ENCODE results near the gene VMA21. TPM values are rescaled to one million over a fixed set of nuclear protein-coding genes. Genes with fewer than 3 reads are reported as not detected.

Gene VMA21, protein sequence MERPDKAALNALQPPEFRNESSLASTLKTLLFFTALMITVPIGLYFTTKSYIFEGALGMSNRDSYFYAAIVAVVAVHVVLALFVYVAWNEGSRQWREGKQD
- total RNA-seq (10 to 100 TPM; 28.6 to 29.9 TPM), polyA plus RNA-seq (10 to 100 TPM; 40.1 to 47.2 TPM)

DNA sequence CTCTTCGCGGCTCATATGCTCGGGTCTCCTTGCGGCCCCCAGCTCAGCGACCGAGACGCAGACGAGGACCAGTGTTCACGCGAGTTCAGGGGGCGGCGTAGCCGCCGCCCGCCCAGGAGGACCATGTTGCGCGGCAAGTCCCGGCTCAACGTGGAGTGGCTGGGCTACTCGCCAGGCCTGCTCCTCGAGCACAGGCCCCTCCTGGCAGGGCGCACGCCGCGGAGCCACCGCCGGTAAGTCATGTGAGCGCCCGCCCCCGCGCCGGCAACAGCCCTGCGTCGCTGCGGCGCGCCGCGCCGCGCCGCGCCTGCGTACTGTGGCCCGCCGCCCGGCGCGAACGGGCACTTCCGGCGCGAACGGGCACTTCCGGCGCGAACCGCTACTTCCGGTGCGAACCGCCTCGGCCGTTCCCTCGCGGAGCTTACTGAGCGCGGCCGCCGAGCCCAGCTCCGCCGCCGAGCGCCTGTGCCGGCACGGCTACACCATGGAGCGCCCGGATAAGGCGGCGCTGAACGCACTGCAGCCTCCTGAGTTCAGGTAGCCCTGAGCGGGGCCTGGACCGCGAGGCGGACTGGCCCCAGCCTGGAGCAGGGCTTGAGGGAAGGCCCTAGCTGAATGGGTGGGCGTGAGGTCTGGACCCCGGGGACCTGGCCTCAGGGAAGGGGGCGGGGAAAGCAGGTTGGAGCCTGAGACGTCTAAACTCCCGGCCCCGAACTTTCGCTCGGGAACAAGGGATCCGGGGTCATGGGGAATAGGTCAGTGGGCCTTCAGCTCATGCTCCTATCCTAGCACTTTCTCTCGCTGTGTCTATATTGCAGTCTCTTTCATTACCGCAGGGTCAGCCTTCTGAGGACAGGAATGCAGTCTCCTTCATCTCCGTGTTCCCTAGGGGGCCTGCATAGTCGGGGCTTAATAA is at the start of gene VMA21:
VMA21 (plus strand) TSS at position 382 of the 916 bp plus-strand sequence; CDS start at position 485, 103 bp downstream.
- H3K4me1 Mint-ChIP-seq: peaks cover 40 to 83% (median 52%) of the 10 kb centered on the region in 4 donors
- peaks cover 68% of the 10 kb centered on the region for H3K4me1 ChIP-seq (ENCODE audit: insufficient read depth, low read length)

DNA sequence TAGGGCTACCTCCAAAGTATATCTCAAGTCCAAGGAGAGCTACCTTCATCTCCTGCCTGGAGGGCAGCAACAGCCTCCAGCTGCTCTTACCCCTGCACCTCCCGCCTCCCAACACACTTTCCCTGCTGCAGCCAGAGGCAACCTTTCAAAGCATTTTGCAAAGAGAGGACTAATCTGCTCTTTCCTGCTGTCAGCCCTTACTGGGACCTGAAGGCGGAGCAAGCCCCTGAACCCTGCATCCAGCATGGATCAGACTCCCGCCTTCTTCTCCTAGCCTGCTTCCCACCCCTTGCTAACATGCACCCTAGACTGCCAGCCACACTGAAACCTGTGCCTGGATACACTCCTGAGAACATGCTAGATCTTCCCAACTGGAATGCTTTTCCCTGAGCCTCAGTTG is 37.7 kb upstream of the VMA21 start:
- no peak overlapping the region for H3K27ac Mint-ChIP-seq
- peak overlapping the region in 1 of 8 donors; percentile 72 for H3K4me3 Mint-ChIP-seq
- Histone ChIP-seq H3K36me3 (ENCODE audit: insufficient read depth, low read length) (no peaks in the 10 kb centered on the region), H3K4me1 (ENCODE audit: insufficient read depth, low read length) (peaks cover 3% of the 10 kb centered on the region), H3K9me3 (ENCODE audit: control insufficient read depth in 1 of 2, low read length in 2 of 2) (no peaks in the 10 kb centered on the region), H3K4me3 (ENCODE audit: low read length in 2 of 2) (no peak overlapping the region), H3K27me3 (ENCODE audit: insufficient read depth, low read length) (no peaks in the 10 kb centered on the region), H3K27ac (ENCODE audit: low read depth, low read length) (no peak overlapping the region)
- H3K27me3 Mint-ChIP-seq: peaks cover 0 to 14% of the 10 kb centered on the region in 2 donors
- ChIA-PET CTCF (ENCODE audit: partially characterized antibody) (interaction anchor here (0.7 to 1.6 kb wide), 4 partner anchors 21 to 209 kb away, joined by 3 to 7 read pairs (median 5); partner anchors contain the start of gene VMA21), POLR2A (ENCODE audit: partially characterized antibody) (no interaction called here)
- DNase-seq: no peak
- no peaks in the 10 kb centered on the region for H3K36me3 Mint-ChIP-seq
- no peaks in the 10 kb centered on the region for H3K9me3 Mint-ChIP-seq
- intact Hi-C loops (cut with micrococcal nuclease): no loop called here
- H3K4me1 Mint-ChIP-seq: peaks cover 0 to 6% (median 0%) of the 10 kb centered on the region in 4 donors

More for the DNA sequence above, at the start of gene VMA21:
- Histone ChIP-seq H3K27me3 (ENCODE audit: insufficient read depth, low read length) (no peaks in the 10 kb centered on the region), H3K36me3 (ENCODE audit: insufficient read depth, low read length) (no peaks in the 10 kb centered on the region), H3K27ac (ENCODE audit: low read depth, low read length) (peak within 1 kb of the TSS; percentile 92), H3K9me3 (ENCODE audit: control insufficient read depth in 1 of 2, low read length in 2 of 2) (no peaks in the 10 kb centered on the region), H3K4me3 (ENCODE audit: low read length in 2 of 2) (peak within 1 kb of the TSS; percentile 76)
- DNase-seq: peak; percentile 81 to 86 (median 83)
- H3K4me3 Mint-ChIP-seq: peak within 1 kb of the TSS; percentile 82 to 92 (median 89)
- no peaks in the 10 kb centered on the region for H3K27me3 Mint-ChIP-seq
- peaks cover 0 to 13% of the 10 kb centered on the region in 2 donors for H3K36me3 Mint-ChIP-seq
- peak within 1 kb of the TSS; percentile 89 to 98 (median 97) for H3K27ac Mint-ChIP-seq
- H3K9me3 Mint-ChIP-seq: no peaks in the 10 kb centered on the region
- CTCF ChIA-PET (ENCODE audit: partially characterized antibody): interaction anchor here (1.2 kb wide), 1 partner anchor 37 kb away, joined by 6 read pairs; no protein-coding TSS in a partner anchor
- intact Hi-C loops (cut with micrococcal nuclease): loop anchor here (5.0 kb wide), 3 partner anchors 500 to 1765 kb away; partner anchors contain the start of genes CD99L2 and TMEM185A
- POLR2A ChIA-PET (ENCODE audit: partially characterized antibody): interaction anchor here (0.9 to 2.1 kb wide), 8 partner anchors 9 to 1457 kb away, joined by 3 to 9 read pairs (median 4); partner anchors contain the start of genes CD99L2, CETN2, MTMR1 and NSDHL

DNA sequence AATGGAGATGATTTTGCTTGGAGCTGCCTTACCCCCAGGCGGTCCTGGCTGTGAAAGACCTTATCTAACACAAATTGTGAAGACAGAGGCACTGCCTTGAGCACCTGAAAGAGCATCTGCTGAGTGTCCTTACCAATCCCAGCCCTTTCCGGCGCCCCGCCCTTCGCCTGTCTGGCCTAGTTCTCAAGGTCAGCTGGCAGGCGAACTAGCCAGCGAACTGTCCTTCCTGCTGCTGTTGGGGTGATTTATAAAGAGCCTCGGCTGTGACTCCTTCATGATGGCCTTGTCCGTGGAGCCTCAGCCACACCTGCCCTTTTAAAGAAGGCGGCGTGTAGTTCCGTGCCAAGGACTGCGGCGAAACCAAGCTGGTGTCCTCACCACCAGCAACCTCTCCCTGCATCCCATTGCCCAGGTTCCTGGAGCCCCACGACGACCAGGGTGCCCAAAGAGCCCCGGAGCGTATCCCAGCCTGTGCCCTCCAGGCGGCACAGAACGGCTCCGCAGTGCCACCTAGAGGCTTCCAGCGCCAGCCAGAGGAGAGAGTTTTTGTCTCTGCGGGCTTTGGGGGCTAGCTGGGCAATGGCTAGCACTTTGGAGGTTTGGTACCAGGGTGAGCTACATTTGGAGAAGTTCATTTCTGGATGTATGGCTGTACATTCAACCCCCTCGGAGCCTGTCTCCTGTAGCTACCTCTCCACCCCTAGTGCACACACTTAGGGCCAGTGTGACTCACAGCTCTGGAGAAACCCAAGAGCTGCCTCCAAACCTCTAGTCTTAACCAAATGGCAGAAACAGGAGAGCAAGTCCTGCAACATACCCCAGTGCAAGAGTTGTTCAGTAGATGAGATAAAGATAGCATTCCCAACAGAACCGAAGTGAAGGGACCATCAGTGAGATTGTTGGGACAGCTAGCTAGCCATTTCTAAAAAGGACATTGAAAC is 36.8 kb upstream of the VMA21 start:
- DNase-seq: peak in 4 of 5 donors; percentile 15 to 29 (median 24)
- Histone ChIP-seq H3K4me1 (ENCODE audit: insufficient read depth, low read length) (peaks cover 3% of the 10 kb centered on the region), H3K27me3 (ENCODE audit: insufficient read depth, low read length) (no peaks in the 10 kb centered on the region), H3K27ac (ENCODE audit: low read depth, low read length) (no peak overlapping the region), H3K4me3 (ENCODE audit: low read length in 2 of 2) (peak overlapping the region in 1 of 2 donors; percentile 24), H3K9me3 (ENCODE audit: control insufficient read depth in 1 of 2, low read length in 2 of 2) (no peaks in the 10 kb centered on the region), H3K36me3 (ENCODE audit: insufficient read depth, low read length) (no peaks in the 10 kb centered on the region)
- no peaks in the 10 kb centered on the region for H3K36me3 Mint-ChIP-seq
- intact Hi-C loops (cut with micrococcal nuclease): loop anchor here (1.0 kb wide), 1 partner anchor 209 kb away; no protein-coding TSS in a partner anchor
- POLR2A ChIA-PET (ENCODE audit: partially characterized antibody): interaction anchor here (1.1 kb wide), 1 partner anchor 37 kb away, joined by 5 read pairs; the partner anchor contains the start of gene VMA21
- peaks cover 0 to 14% of the 10 kb centered on the region in 2 donors for H3K27me3 Mint-ChIP-seq
- CTCF ChIA-PET (ENCODE audit: partially characterized antibody): interaction anchor here (0.6 to 1.6 kb wide), 14 partner anchors 12 to 209 kb away, joined by 3 to 7 read pairs (median 3); partner anchors contain the start of gene VMA21
- H3K9me3 Mint-ChIP-seq: no peaks in the 10 kb centered on the region
- peak overlapping the region in 2 of 7 donors; percentile 9 to 45 for H3K27ac Mint-ChIP-seq
- H3K4me1 Mint-ChIP-seq: peaks cover 0 to 6% (median 0%) of the 10 kb centered on the region in 4 donors
- H3K4me3 Mint-ChIP-seq: peak overlapping the region; percentile 25 to 73 (median 68)

DNA sequence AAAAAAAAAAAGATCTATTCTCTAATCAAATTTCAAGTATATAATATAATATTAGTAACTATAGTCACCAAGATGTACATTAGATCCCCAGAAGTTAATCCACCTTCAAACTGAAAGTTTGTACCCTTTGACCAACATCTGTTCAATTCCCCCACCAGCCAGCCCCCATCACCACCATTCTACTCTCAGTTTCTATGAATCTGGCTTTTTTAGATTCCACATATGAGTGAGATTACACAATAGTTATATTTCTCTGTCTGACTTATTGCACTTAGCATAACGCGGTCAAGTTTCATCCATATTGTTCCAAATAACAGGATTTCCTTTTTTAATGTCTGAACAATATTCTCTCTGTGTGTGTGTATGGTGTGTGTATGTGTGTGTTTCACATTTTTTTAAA is 33.7 kb upstream of the VMA21 start:
- Mint-ChIP-seq H3K27ac (no peak overlapping the region), H3K4me1 (peaks cover 0 to 6% (median 0%) of the 10 kb centered on the region in 4 donors), H3K27me3 (peaks cover 1 to 6% of the 10 kb centered on the region in 2 donors), H3K36me3 (no peaks in the 10 kb centered on the region), H3K4me3 (no peak overlapping the region), H3K9me3 (no peaks in the 10 kb centered on the region)
- CTCF ChIA-PET (ENCODE audit: partially characterized antibody): no interaction called here
- H3K9me3 ChIP-seq (ENCODE audit: control insufficient read depth in 1 of 2, low read length in 2 of 2): no peaks in the 10 kb centered on the region
- POLR2A ChIA-PET (ENCODE audit: partially characterized antibody): no interaction called here
- no peaks in the 10 kb centered on the region for H3K36me3 ChIP-seq (ENCODE audit: insufficient read depth, low read length)
- H3K4me1 ChIP-seq (ENCODE audit: insufficient read depth, low read length): peaks cover 3% of the 10 kb centered on the region
- no peaks in the 10 kb centered on the region for H3K27me3 ChIP-seq (ENCODE audit: insufficient read depth, low read length)
- intact Hi-C loops (cut with micrococcal nuclease): no loop called here
- no peak overlapping the region for H3K4me3 ChIP-seq (ENCODE audit: low read length in 2 of 2)
- no peak for DNase-seq
- no peak overlapping the region for H3K27ac ChIP-seq (ENCODE audit: low read depth, low read length)

DNA sequence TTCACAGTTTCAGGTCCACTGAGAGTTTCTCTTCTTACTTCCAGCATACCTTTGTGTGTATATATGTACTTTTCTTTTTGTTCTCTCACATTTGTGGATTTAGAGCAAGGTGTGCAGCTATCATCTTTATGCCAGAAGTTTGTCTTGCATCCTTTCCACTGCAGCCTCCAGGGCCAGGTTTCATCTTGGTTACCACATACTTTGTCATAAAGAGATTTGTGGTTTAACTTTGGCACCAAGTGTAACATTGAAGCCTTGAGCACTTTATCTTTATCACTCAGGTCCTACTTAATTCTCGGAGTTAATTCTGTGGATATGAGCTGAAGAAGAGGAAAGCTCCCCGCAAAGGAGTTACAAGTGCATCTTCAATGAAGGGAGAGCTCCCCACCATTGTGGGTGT is 31.4 kb upstream of the VMA21 start:
- peaks cover 0 to 3% (median 0%) of the 10 kb centered on the region in 8 donors for H3K9me3 Mint-ChIP-seq
- H3K36me3 ChIP-seq (ENCODE audit: insufficient read depth, low read length): no peaks in the 10 kb centered on the region
- peaks cover 0 to 8% of the 10 kb centered on the region in 2 donors for H3K27me3 Mint-ChIP-seq
- H3K4me3 Mint-ChIP-seq: no peak overlapping the region
- POLR2A ChIA-PET (ENCODE audit: partially characterized antibody): no interaction called here
- no peak overlapping the region for H3K27ac Mint-ChIP-seq
- H3K27ac ChIP-seq (ENCODE audit: low read depth, low read length): no peak overlapping the region
- DNase-seq: no peak
- no peak overlapping the region for H3K4me3 ChIP-seq (ENCODE audit: low read length in 2 of 2)
- H3K4me1 ChIP-seq (ENCODE audit: insufficient read depth, low read length): no peaks in the 10 kb centered on the region
- intact Hi-C loops (cut with micrococcal nuclease): no loop called here
- CTCF ChIA-PET (ENCODE audit: partially characterized antibody): no interaction called here
- no peaks in the 10 kb centered on the region for H3K36me3 Mint-ChIP-seq
- H3K9me3 ChIP-seq (ENCODE audit: control insufficient read depth in 1 of 2, low read length in 2 of 2): no peaks in the 10 kb centered on the region
- H3K27me3 ChIP-seq (ENCODE audit: insufficient read depth, low read length): no peaks in the 10 kb centered on the region
- no peaks in the 10 kb centered on the region for H3K4me1 Mint-ChIP-seq

DNA sequence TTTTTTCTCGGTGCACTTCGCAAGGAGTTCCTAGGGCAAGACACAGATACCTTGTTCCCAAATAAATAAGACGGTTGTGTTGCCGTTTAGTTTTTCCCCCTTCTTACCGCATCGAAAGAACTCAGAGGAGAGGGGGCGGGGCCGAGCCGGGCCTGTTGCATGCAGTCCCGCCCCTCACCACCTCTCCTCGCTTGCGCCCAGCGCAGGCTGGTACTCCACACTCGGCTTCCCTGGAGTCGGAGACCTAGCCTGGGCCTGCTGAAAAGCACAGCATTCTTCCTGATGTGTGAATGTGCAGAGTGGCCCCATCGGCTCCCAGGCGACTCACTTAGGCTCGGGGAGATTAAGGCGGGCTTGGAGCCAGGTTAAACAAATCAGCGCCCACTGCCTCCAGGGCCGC is 26.1 kb upstream of the VMA21 start:
- Mint-ChIP-seq H3K4me3 (no peak overlapping the region), H3K27me3 (peaks cover 0 to 8% of the 10 kb centered on the region in 2 donors), H3K27ac (no peak overlapping the region), H3K36me3 (no peaks in the 10 kb centered on the region), H3K4me1 (no peaks in the 10 kb centered on the region), H3K9me3 (peaks cover 0 to 3% (median 0%) of the 10 kb centered on the region in 8 donors)
- peak in 1 of 5 donors; percentile 5 for DNase-seq
- Histone ChIP-seq H3K27ac (ENCODE audit: low read depth, low read length) (no peak overlapping the region), H3K27me3 (ENCODE audit: insufficient read depth, low read length) (no peaks in the 10 kb centered on the region), H3K36me3 (ENCODE audit: insufficient read depth, low read length) (no peaks in the 10 kb centered on the region), H3K9me3 (ENCODE audit: control insufficient read depth in 1 of 2, low read length in 2 of 2) (no peaks in the 10 kb centered on the region), H3K4me3 (ENCODE audit: low read length in 2 of 2) (no peak overlapping the region), H3K4me1 (ENCODE audit: insufficient read depth, low read length) (no peaks in the 10 kb centered on the region)
- intact Hi-C loops (cut with micrococcal nuclease): no loop called here
- ChIA-PET CTCF (ENCODE audit: partially characterized antibody) (no interaction called here), POLR2A (ENCODE audit: partially characterized antibody) (no interaction called here)

Data from CD4-positive, alpha-beta memory T cell (primary cell).